Measurements from ENCODE around the gene ADAMTS17. TPM values are rescaled to one million over a fixed set of nuclear protein-coding genes. Genes with fewer than 3 reads are reported as not detected.

The ADAMTS17 gene
- total RNA-seq, 1 experiment from 2014 or later = 1.6 TPM

GRCh38 chr15:100334015-100334414 lies 7.8 kb downstream of the ADAMTS17 start:
- in situ Hi-C loops (cut with HindIII; ENCODE audit: low pct_unique_long_range_greater_than_20kb, low sequenced_read_pairs) (no loop called here), intact Hi-C loops (cut with micrococcal nuclease; ENCODE audit: unreplicated experiment) (no loop called here)
- no TSS peak for BruUV-seq (replicated peaks)
- DNase-seq (ENCODE audit: low read depth, low spot score) (no peak), ATAC-seq (no peak)
- Histone ChIP-seq H3K36me3 (ENCODE audit: control insufficient read depth, insufficient read depth, low read length) (no peaks in the 10 kb centered on the region), H3K27me3 (ENCODE audit: control insufficient read depth, insufficient read depth, low read length) (peaks cover 2% of the 10 kb centered on the region; the same call in 1 of the 2 replicates), H3K27ac (ENCODE audit: low read length) (no peak overlapping the region), H3K9me3 (ENCODE audit: control insufficient read depth, insufficient read depth, low read depth, low read length) (no peaks in the 10 kb centered on the region), H3K4me3 (ENCODE audit: low read depth in 2 of 2, low read length in 2 of 2) (no peak overlapping the region), H3K4me1 (ENCODE audit: control insufficient read depth, insufficient read depth, low read length) (no peaks in the 10 kb centered on the region)
- ChIA-PET POLR2A (no interaction called here), CTCF (no interaction called here)
- TF ChIP-seq, protein P1, sequence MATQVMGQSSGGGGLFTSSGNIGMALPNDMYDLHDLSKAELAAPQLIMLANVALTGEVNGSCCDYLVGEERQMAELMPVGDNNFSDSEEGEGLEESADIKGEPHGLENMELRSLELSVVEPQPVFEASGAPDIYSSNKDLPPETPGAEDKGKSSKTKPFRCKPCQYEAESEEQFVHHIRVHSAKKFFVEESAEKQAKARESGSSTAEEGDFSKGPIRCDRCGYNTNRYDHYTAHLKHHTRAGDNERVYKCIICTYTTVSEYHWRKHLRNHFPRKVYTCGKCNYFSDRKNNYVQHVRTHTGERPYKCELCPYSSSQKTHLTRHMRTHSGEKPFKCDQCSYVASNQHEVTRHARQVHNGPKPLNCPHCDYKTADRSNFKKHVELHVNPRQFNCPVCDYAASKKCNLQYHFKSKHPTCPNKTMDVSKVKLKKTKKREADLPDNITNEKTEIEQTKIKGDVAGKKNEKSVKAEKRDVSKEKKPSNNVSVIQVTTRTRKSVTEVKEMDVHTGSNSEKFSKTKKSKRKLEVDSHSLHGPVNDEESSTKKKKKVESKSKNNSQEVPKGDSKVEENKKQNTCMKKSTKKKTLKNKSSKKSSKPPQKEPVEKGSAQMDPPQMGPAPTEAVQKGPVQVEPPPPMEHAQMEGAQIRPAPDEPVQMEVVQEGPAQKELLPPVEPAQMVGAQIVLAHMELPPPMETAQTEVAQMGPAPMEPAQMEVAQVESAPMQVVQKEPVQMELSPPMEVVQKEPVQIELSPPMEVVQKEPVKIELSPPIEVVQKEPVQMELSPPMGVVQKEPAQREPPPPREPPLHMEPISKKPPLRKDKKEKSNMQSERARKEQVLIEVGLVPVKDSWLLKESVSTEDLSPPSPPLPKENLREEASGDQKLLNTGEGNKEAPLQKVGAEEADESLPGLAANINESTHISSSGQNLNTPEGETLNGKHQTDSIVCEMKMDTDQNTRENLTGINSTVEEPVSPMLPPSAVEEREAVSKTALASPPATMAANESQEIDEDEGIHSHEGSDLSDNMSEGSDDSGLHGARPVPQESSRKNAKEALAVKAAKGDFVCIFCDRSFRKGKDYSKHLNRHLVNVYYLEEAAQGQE (IDR thresholded peaks at IDR 0.05; ENCODE audit: insufficient read depth in 1 of 2, low read depth in 2 of 2, low read length in 1 of 2) = no peak
- no peak for TF ChIP-seq POLR2AphosphoS5 (IDR thresholded peaks at IDR 0.05; ENCODE audit: low read depth, low read length)
- TF ChIP-seq TCF7L2 (IDR thresholded peaks at IDR 0.05; ENCODE audit: low read depth, low read length) = no peak
- no peak for TF ChIP-seq CTCF (IDR thresholded peaks at IDR 0.05)
- no peak for TF ChIP-seq SIN3A (IDR thresholded peaks at IDR 0.05; ENCODE audit: borderline replicate concordance, insufficient read depth, low read depth, low read length)

DNA sequence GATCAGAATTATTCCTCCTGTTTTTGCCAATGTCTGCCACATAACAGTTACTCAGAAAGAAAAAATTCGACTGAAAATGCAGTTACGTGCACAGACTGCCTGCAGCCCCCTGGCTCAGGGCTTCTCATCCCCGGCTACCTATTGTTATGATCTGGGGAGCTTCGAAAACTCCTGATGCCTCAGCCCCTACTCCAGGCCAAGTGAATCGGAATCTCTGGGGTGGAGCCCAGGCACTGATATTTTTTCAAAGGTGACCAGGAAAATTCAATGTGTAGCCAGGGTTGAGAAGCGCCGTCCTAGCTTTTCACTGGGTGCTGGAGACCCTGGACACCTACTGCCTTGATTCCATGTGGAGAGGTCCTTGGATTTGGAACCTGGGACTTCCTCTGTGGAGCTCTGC lies 8.5 kb downstream of the ADAMTS17 start:
- CTCF ChIA-PET = no interaction called here

More for the DNA sequence above, 8.5 kb downstream of the ADAMTS17 start:
- no peak for TF ChIP-seq CTCF (IDR thresholded peaks at IDR 0.05)
- TF ChIP-seq POLR2AphosphoS5 (IDR thresholded peaks at IDR 0.05; ENCODE audit: low read depth, low read length) = no peak
- TF ChIP-seq, protein P1 (IDR thresholded peaks at IDR 0.05; ENCODE audit: insufficient read depth in 1 of 2, low read depth in 2 of 2, low read length in 1 of 2) = no peak
- no peak for TF ChIP-seq TCF7L2 (IDR thresholded peaks at IDR 0.05; ENCODE audit: low read depth, low read length)
- TF ChIP-seq SIN3A (IDR thresholded peaks at IDR 0.05; ENCODE audit: borderline replicate concordance, insufficient read depth, low read depth, low read length) = no peak
- Histone ChIP-seq H3K4me1 (ENCODE audit: control insufficient read depth, insufficient read depth, low read length) (no peaks in the 10 kb centered on the region), H3K36me3 (ENCODE audit: control insufficient read depth, insufficient read depth, low read length) (no peaks in the 10 kb centered on the region), H3K9me3 (ENCODE audit: control insufficient read depth, insufficient read depth, low read depth, low read length) (no peaks in the 10 kb centered on the region), H3K4me3 (ENCODE audit: low read depth in 2 of 2, low read length in 2 of 2) (no peak overlapping the region), H3K27ac (ENCODE audit: low read length) (no peak overlapping the region), H3K27me3 (ENCODE audit: control insufficient read depth, insufficient read depth, low read length) (no peaks in the 10 kb centered on the region; the same call in none of the 2 replicates)
- no TSS peak for BruUV-seq (replicated peaks)
- no peak for DNase-seq (ENCODE audit: low read depth, low spot score)
- no peak for ATAC-seq
- intact Hi-C loops (cut with micrococcal nuclease; ENCODE audit: unreplicated experiment) = no loop called here
- POLR2A ChIA-PET = no interaction called here
- in situ Hi-C loops (cut with HindIII; ENCODE audit: low pct_unique_long_range_greater_than_20kb, low sequenced_read_pairs) = no loop called here
